ENCODE measurements around the gene RALGPS1.

- TF ChIP-seq SP1 (IDR thresholded peaks at IDR 0.05) (no peak), LEF1 (IDR thresholded peaks at IDR 0.05; ENCODE audit: borderline replicate concordance) (no peak), FOXA1 (IDR thresholded peaks at IDR 0.05) (no peak), ELF4 (IDR thresholded peaks at IDR 0.05) (no peak), L3MBTL2 (conservative IDR thresholded peaks at IDR 0.05) (no peak), BHLHE40 (IDR thresholded peaks at IDR 0.05; ENCODE audit: borderline replicate concordance) (no peak)
Measured at GRCh38 chr9:126959336-126959735, 44.8 kb downstream of the RALGPS1 start.

All from HEK293T (cell line).